Gastroesophageal sphincter (tissue), 4 donors: Measurements from ENCODE around the gene PARL. TPM values are rescaled to one million over a fixed set of nuclear protein-coding genes. Genes with fewer than 3 reads are reported as not detected.

Experiments used
- ATAC-seq: fragments of 150-250 bp; one replicate; pipeline ENCODE4 v1.9.1; 2016; ENCODE audit warnings: mild to moderate bottlenecking, moderate library complexity
- H3K27ac ChIP-seq, 4 donors: fragments of 200-600 bp; sonication (generic) in 3 of 4; 1 replicate in 3 of 4; 2 replicates in 1 of 4; pipeline ENCODE4 v1.5.1; 2016 to 2019
- H3K27me3 ChIP-seq: fragments of 200-600 bp; sonication (generic); one replicate; pipeline ENCODE4 v1.5.1; 2019
- H3K36me3 ChIP-seq, 2 donors: fragments of 200-600 bp; sonication (generic); one replicate each; pipeline ENCODE4 v1.5.1; 2019; ENCODE audit warnings: control low read depth in 1 of 2
- H3K4me1 ChIP-seq, 3 donors: fragments of 200-600 bp; sonication (generic); 1 replicate in 2 of 3; 2 replicates in 1 of 3; pipeline ENCODE4 v1.5.1; 2016 to 2019; ENCODE audit warnings: control low read depth in 2 of 3
- H3K4me3 ChIP-seq, 2 donors: fragments of 200-600 bp; sonication (generic); one replicate each; pipeline ENCODE4 v1.5.1; 2019; ENCODE audit warnings: mild to moderate bottlenecking in 1 of 2, moderate library complexity in 1 of 2
- H3K9me3 ChIP-seq, 3 donors: fragments of 200-600 bp; sonication (generic); one replicate each; pipeline ENCODE4 v1.5.1; 2017 to 2019; ENCODE audit warnings: control low read depth in 2 of 3
- EP300 ChIP-seq: sonication (generic); formaldehyde crosslinking; IDR thresholded peaks from one replicate; pipeline ENCODE4 v1.6.1; 2017; ENCODE audit warnings: antibody characterized with exemption, mild to moderate bottlenecking
- POLR2A ChIP-seq, 2 donors: fragments of 450-650 bp; IDR thresholded peaks; one replicate each; pipeline ENCODE4 v1.6.1; 2017; ENCODE audit warnings: antibody characterized with exemption in 2 of 2, mild to moderate bottlenecking in 2 of 2, moderate library complexity in 1 of 2
- POLR2AphosphoS5 ChIP-seq: sonication (generic); formaldehyde crosslinking; IDR thresholded peaks from one replicate; pipeline ENCODE4 v1.6.1; 2017; ENCODE audit warnings: antibody characterized with exemption
- WGBS, 2 donors: methylation state at CpG; one replicate each; pipeline ENCODE4 v1.1.5; 2018; ENCODE audit warnings: low coverage in 1 of 2; 5-methylcytosine and 5-hydroxymethylcytosine counted together
- total RNA-seq, 4 donors: library from RNA; depleted of rRNA; stranded (reverse); fragments of >200 nt; gene quantifications; one replicate each; pipeline ENCODE4 v1.1.0, GENCODE V29; 2016
- TF ChIP-seq, protein P1 (sequence below), 4 experiments: fragments of 200-600 bp in 2 of 4; fragments of 450-650 bp in 2 of 4; sonication (generic) in 1 of 4; IDR thresholded peaks; one replicate each; pipeline ENCODE4 v1.5.1; 2017 to 2019; ENCODE audit warnings: antibody characterized with exemption in 4 of 4, mild to moderate bottlenecking in 2 of 4, moderate library complexity in 2 of 4

The PARL gene
- total RNA-seq, 4 donors from 2014 or later: 40.6 to 55.7 (median 54.7) TPM

DNA sequence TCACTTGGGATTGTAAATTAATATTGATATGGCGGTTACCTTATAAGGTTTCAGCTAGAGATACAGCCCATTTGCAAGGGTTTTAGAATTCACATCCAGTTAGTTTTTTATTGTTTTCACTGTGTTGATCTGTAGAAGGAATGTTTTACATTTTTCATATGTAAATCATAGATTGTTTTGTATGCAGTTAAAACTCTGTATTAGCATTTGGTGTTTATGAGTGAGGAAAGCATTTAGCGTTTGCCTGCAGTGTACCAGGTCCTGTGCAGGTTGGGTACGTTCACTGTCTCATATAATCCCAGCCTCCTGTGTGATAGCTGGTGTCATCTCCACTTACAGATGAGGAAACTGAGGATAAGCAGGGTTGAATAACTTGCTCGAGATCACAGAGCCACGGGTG, 83.1 kb downstream of the PARL start:
- H3K9me3 ChIP-seq: no peaks in the 10 kb centered on the region
- H3K4me1 ChIP-seq: no peaks in the 10 kb centered on the region
- WGBS, 2 donors: 93 to 95% methylated on average over 4 to 5 of the region's 5 CpGs
- no peak overlapping the region for H3K27ac ChIP-seq
- H3K4me3 ChIP-seq: no peak overlapping the region
- no peaks in the 10 kb centered on the region for H3K27me3 ChIP-seq
- TF ChIP-seq EP300 (no peak), POLR2AphosphoS5 (no peak), POLR2A (IDR thresholded peaks at IDR 0.05) (no peak)
- TF ChIP-seq, protein P1, sequence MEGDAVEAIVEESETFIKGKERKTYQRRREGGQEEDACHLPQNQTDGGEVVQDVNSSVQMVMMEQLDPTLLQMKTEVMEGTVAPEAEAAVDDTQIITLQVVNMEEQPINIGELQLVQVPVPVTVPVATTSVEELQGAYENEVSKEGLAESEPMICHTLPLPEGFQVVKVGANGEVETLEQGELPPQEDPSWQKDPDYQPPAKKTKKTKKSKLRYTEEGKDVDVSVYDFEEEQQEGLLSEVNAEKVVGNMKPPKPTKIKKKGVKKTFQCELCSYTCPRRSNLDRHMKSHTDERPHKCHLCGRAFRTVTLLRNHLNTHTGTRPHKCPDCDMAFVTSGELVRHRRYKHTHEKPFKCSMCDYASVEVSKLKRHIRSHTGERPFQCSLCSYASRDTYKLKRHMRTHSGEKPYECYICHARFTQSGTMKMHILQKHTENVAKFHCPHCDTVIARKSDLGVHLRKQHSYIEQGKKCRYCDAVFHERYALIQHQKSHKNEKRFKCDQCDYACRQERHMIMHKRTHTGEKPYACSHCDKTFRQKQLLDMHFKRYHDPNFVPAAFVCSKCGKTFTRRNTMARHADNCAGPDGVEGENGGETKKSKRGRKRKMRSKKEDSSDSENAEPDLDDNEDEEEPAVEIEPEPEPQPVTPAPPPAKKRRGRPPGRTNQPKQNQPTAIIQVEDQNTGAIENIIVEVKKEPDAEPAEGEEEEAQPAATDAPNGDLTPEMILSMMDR (IDR thresholded peaks at IDR 0.05): no peak
- peaks cover 0 to 98% of the 10 kb centered on the region in 2 donors for H3K36me3 ChIP-seq
- no peak for ATAC-seq

DNA sequence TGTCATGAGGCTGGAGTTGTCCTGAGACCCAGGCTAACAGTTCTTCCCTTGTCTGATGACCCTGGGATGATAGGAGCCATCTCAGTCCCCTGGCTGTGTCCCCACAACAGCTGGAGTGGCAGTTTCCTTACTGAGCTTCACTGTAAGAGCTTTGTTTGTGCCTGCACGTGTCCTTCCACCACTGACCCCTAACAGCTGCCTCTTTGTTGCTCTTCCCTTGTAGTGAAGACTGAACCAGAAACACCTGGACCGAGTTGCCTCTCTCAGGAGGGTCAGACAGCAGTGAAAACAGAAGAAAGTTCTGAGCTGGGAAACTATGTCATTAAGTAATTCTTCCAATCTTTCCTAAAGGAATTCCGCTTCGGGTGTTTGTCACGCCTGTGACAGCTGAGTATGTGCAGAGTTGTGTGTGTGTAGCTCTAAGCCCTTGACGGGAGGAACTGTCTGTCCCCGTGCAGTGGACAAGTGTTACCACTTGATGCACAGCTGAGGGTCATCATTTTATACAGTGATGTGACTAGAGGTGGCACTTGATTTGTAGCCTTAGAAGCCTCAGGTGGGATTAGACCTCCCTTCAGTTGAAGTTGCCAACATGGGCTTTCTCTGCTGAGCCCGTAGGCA, 84.3 kb downstream of the PARL start:
- ATAC-seq: no peak

DNA sequence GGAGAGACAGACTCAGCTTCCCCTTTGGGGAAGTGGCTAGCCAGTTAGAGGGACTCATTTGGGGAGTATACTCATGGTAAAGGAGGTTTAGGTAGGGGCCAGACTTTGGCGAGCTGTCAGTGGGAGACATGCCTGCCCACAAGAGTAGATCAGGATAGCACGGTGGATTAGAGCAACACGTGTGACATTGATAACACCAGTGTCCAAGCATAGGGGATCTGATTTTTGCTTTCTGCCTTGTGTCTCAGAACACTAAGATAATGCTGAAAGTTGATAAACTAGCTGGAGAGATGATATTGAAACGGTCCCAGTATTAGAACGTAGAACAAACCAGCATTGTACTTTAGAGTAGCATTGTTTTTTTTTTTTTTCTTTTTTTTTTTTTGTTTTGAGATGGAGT, 85.2 kb downstream of the PARL start:
- H3K9me3 ChIP-seq: no peaks in the 10 kb centered on the region
- WGBS, 2 donors: 89 to 96% methylated on average over 3 to 5 of the region's 5 CpGs
- peaks cover 0 to 83% of the 10 kb centered on the region in 2 donors for H3K36me3 ChIP-seq
- no peak for ATAC-seq
- H3K4me1 ChIP-seq: no peaks in the 10 kb centered on the region
- no peak overlapping the region for H3K4me3 ChIP-seq
- no peaks in the 10 kb centered on the region for H3K27me3 ChIP-seq
- H3K27ac ChIP-seq: no peak overlapping the region
- TF ChIP-seq EP300: no peak
- TF ChIP-seq POLR2AphosphoS5: no peak
- TF ChIP-seq, protein P1 (IDR thresholded peaks at IDR 0.05): no peak
- no peak for TF ChIP-seq POLR2A (IDR thresholded peaks at IDR 0.05)

More for the DNA sequence above, 84.3 kb downstream of the PARL start:
- peaks cover 0 to 88% of the 10 kb centered on the region in 2 donors for H3K36me3 ChIP-seq
- H3K27ac ChIP-seq: no peak overlapping the region
- WGBS, 2 donors: 77 to 81% methylated on average over 4 to 5 of the region's 8 CpGs
- H3K9me3 ChIP-seq: no peaks in the 10 kb centered on the region
- no peaks in the 10 kb centered on the region for H3K4me1 ChIP-seq
- H3K27me3 ChIP-seq: no peaks in the 10 kb centered on the region
- TF ChIP-seq POLR2AphosphoS5 (no peak), POLR2A (IDR thresholded peaks at IDR 0.05) (no peak)
- no peak overlapping the region for H3K4me3 ChIP-seq

DNA sequence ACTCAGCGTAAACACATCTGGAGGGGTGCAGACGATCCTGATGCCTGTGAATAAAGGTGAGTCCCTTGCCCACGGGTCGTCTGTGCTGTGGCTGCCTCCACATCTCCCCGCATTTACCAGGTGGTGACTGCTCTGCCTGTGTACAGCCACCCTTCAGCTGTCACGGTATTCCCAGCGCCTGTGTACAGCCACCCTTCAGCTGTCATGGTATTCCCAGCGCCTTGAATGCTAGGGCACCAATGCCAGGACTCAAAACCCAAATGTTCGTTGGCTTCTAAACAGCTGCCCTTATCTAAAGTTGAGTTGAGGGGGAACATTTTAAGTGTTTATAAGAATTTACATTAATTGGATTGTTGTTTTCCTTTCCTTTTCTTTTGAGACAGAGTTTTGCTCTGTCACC, 86.7 kb downstream of the PARL start:
- no peak for TF ChIP-seq POLR2AphosphoS5
- TF ChIP-seq, protein P1 (IDR thresholded peaks at IDR 0.05): no peak
- TF ChIP-seq POLR2A (IDR thresholded peaks at IDR 0.05): no peak
- TF ChIP-seq EP300: no peak
- H3K27ac ChIP-seq: no peak overlapping the region
- ATAC-seq: no peak
- H3K9me3 ChIP-seq: no peaks in the 10 kb centered on the region
- 75 to 94% methylated on average over 2 to 5 of the region's 9 CpGs for WGBS, 2 donors
- H3K27me3 ChIP-seq: no peaks in the 10 kb centered on the region
- no peaks in the 10 kb centered on the region for H3K4me1 ChIP-seq
- H3K4me3 ChIP-seq: no peak overlapping the region
- H3K36me3 ChIP-seq: peaks cover 0 to 81% of the 10 kb centered on the region in 2 donors

DNA sequence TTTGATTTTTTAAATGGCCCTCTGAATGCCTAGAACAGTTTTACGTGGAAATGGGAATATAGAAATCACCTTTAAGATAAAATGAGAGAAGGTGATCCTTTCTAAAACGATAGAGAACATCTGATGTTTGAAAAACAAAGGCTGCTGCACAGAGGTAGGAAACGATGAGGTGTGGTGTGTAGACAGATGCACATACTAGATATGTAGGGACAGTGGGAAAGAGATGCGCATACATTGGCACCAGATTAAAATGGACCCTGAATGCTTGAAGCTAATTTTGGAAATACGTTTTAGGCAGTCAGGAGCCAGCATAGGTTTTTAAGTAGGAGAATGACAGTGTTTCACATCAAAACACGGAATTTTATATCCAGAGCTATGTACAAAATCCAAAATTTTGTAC, 88.3 kb downstream of the PARL start:
- no peak for ATAC-seq
- Histone ChIP-seq H3K36me3 (peaks cover 0 to 81% of the 10 kb centered on the region in 2 donors), H3K27ac (no peak overlapping the region), H3K4me3 (no peak overlapping the region), H3K9me3 (no peaks in the 10 kb centered on the region), H3K27me3 (no peaks in the 10 kb centered on the region), H3K4me1 (no peaks in the 10 kb centered on the region)
- no peak for TF ChIP-seq EP300
- no peak for TF ChIP-seq POLR2A (IDR thresholded peaks at IDR 0.05)
- TF ChIP-seq POLR2AphosphoS5: no peak
- TF ChIP-seq, protein P1 (IDR thresholded peaks at IDR 0.05): no peak
- WGBS, 2 donors: 91 to 100% methylated on average over 3 to 6 of the region's 6 CpGs
